Peyer's patch (tissue), 4 donors: ENCODE measurements around the gene TMX2.

Experiments
- POLR2A ChIP-seq, 2 donors: fragments of 450-650 bp; IDR thresholded peaks; one replicate each; pipeline ENCODE4 v1.5.1; 2017; ENCODE audit warnings: antibody characterized with exemption in 2 of 2, mild to moderate bottlenecking in 2 of 2, moderate library complexity in 2 of 2
- TF ChIP-seq, protein P1 (sequence below), 6 experiments: fragments of 450-650 bp in 4 of 6; fragments of 200-600 bp in 2 of 6; sonication (generic) in 1 of 6; IDR thresholded peaks; one replicate each; pipeline ENCODE4 v1.5.1; 2017 to 2019; ENCODE audit warnings: antibody characterized with exemption in 6 of 6, mild to moderate bottlenecking in 3 of 6, moderate library complexity in 1 of 6

DNA sequence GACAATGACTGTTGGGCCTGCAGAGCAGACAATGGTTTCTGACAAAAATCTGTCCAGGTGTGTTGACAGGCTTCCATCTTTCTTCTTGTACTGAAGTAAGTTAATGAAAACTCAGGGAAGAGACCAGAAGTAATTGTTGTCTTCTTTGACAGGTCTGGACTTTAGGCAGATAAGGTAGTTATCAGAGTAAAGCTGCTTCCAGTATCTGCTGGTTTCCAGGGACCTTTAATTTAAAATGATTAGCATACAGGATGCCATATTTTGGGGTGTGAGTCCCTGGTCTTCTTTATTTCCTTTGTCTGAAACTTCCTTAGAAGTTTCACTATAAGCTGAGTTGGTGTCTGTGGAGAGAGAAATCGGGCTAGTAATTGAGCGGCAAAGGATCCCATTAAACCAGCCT, 1.4 kb downstream of the TMX2 start:
- TF ChIP-seq, protein P1, sequence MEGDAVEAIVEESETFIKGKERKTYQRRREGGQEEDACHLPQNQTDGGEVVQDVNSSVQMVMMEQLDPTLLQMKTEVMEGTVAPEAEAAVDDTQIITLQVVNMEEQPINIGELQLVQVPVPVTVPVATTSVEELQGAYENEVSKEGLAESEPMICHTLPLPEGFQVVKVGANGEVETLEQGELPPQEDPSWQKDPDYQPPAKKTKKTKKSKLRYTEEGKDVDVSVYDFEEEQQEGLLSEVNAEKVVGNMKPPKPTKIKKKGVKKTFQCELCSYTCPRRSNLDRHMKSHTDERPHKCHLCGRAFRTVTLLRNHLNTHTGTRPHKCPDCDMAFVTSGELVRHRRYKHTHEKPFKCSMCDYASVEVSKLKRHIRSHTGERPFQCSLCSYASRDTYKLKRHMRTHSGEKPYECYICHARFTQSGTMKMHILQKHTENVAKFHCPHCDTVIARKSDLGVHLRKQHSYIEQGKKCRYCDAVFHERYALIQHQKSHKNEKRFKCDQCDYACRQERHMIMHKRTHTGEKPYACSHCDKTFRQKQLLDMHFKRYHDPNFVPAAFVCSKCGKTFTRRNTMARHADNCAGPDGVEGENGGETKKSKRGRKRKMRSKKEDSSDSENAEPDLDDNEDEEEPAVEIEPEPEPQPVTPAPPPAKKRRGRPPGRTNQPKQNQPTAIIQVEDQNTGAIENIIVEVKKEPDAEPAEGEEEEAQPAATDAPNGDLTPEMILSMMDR (IDR thresholded peaks at IDR 0.05) = no peak
- no peak for TF ChIP-seq POLR2A (IDR thresholded peaks at IDR 0.05)
